ENCODE results near the gene STRN4.
A peak's percentile ranks its signal among the peaks of the same experiment; 100 is the strongest.
"Not testable (repeated sequence)": the region's sequence is repeated elsewhere in the genome, so short reads cannot be mapped to it uniquely, and the experiment has no call there.

The STRN4 gene, protein sequence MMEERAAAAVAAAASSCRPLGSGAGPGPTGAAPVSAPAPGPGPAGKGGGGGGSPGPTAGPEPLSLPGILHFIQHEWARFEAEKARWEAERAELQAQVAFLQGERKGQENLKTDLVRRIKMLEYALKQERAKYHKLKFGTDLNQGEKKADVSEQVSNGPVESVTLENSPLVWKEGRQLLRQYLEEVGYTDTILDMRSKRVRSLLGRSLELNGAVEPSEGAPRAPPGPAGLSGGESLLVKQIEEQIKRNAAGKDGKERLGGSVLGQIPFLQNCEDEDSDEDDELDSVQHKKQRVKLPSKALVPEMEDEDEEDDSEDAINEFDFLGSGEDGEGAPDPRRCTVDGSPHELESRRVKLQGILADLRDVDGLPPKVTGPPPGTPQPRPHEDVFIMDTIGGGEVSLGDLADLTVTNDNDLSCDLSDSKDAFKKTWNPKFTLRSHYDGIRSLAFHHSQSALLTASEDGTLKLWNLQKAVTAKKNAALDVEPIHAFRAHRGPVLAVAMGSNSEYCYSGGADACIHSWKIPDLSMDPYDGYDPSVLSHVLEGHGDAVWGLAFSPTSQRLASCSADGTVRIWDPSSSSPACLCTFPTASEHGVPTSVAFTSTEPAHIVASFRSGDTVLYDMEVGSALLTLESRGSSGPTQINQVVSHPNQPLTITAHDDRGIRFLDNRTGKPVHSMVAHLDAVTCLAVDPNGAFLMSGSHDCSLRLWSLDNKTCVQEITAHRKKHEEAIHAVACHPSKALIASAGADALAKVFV

DNA sequence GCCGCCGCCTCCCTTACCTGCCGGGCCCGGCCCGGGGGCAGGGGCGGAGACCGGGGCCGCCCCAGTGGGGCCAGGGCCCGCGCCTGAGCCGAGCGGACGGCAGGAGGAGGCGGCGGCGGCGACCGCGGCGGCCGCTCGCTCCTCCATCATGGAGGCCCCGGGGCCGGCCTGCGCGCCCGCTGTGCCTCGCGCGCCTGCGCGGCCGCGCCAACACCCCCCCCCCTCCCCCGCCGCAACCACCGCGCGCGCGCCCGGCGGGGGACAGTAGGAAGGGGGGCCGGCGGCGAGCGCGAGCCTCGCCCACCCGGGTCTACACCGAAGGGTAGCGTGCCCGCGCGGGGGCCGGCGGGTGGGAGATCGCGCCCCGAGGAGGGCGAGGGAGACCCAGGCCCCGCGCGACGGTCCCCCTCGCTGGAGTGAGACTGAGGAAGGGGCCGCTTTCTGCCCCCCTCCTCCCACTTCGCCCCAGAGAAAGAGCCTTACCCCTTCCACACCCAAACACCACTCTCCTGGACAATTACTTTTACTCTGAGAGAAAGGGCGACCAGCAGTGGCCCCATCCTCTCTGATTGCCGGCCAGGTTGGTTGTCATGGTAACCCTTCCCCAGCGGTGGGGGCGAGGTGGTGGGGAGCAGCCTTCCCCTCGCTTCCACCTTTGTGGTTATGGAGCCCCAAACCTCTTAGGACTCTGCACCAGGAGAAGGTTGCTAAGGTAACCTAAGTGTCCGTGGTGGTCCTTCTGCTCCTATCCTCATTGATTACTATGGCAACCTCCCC is at the start of gene STRN4:
Gene STRN4 (minus strand): TSS at position 170 of the 777 bp plus-strand sequence. CDS start 20 bp downstream, at position 150.
- DNase-seq (ENCODE audit: low read depth), result peak; percentile 45

DNA sequence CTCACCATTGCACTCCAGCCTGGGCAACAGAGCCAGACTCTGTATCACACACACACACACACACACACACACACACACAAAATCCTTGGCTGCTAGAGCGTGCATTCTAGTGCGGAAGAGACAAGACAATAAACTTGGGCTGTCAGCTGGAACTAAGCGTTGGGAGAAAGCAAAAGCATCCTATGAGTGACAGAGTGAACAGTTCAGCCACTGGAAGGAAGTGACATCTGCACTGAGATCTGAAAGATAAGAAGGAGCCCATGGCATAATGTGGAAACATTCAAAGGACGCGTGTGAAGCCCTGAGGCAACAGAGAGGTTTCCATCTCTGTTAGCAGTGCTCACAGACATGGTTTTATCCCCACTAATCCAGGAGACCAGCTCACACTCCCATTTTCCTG is 45.7 kb upstream of the STRN4 start:
- DNase-seq (ENCODE audit: low read depth), result no peak

DNA sequence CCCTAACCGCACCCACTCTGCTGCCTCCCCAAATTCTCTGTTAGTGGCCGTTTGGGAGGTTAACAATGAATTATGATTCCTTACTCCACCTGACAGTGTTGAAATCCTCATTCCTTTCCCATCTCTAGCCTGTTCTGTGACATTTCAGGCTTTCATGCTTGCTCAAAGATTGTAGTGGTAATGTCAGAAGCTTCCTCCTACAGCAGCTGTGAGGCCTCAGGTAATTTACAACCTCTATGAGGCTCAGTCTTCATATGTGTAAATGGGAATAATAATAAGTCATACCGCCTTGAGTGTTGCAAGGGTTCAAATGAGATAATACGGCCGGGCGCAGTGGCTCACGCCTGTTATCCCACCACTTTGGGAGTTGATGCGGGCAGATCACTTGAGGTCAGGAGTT is 43.1 kb upstream of the STRN4 start:
- no peak for DNase-seq (ENCODE audit: low read depth)

DNA sequence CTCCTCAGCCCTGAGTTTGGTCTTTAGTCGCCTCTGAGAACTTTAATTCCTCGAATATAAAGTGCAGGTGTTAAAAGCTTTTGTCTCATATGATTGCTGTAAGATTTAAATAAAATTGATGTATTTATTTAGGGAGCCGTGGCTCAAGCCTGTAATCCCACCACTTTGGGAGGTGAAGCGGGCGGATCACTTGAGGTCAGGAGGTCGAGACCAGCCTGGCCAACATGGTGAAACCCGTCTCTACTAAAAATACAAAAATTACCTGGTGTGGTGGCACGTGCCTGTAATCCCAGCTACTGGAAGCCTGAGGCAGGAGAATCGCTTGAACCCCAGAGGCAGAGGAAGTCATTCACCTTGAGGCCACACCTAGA is 42.7 kb upstream of the STRN4 start:
- DNase-seq (ENCODE audit: low read depth), result no peak

DNA sequence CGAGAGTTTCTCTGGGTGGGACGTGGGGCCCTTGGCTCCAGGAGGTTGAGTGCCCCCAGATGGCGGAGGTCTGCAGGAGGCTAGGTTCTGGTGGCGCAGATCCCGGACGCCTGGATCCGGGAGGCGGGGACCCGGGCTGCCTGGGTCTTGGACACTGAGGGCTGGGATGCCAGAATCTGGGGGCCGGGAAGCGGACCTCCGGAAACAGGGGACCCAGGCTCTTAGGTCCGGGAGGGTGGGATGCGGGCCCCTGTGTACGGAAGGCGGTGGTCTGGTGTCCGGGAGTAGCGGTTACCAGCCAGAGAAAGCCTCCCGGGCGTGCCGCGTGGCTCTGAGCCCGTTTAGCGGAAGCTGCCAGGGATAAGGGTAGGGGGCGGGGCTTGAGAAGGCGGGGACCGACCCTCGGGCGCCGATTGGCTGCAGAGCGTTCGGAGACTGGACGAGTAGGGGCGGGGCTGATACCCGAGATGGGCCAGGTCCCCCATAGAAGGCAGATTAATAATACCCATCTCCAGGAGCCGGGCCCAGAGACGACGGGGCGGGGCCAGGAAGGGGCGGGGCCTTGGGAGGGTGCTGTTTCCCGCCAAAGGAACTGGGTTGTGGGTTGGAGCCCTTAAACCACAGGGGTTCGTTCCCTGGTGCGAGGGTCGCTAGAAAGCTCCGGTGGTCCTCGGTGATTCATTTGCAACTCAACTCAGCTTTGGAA is 42.2 kb upstream of the STRN4 start, which contains the start of gene SLC1A5:
Gene SLC1A5 (minus strand): TSS at position 333 of the 706 bp plus-strand sequence. CDS start 629 bp downstream, outside the sequence.
- DNase-seq (ENCODE audit: low read depth), result peak; percentile 98

DNA sequence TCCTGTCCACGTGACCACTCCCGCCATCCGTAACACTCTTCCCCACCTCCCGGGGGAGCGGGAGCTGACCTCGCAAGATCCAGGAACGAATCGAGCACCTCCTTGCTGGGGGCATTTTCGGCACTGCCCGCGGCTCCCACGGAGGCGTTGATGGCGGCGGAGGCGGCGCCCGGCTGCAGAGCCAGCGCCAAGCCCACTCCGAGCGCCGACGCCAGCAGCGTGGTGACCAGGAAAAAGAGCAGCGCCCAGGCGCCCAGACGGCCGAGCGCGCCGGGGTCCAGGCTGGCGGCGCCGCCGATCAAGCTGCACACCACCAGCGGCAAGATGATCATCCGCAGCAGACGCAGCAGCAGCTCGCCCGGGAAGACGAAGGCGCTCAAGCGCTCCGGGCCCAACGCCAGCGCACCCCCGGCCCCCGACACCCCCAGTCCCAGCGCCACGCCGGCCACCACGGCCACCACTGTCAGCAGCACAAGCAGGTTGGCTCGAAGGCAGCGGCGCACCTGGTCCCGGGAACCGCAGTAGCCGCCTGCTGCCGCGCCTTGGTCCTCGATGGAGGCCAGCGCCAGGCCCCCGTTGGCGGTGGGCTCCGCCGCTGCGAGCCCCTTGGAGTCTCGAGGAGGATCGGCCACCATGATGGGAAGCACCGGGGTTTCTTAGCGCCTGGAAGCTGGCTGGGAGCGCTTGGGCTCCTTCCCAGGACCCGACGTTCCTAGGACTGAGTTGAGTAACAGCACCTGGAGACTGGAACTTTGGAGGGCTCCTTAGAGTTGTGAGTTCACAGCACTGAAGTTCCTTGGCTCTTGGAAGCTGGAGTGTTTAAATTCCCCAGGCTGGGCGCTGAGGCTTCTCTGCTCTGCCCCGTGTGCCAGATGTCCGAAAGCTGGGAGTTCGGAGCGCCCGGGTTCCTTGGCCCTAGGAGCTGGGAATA is 41.3 kb upstream of the STRN4 start:
- peak; percentile 81 for DNase-seq (ENCODE audit: low read depth)

DNA sequence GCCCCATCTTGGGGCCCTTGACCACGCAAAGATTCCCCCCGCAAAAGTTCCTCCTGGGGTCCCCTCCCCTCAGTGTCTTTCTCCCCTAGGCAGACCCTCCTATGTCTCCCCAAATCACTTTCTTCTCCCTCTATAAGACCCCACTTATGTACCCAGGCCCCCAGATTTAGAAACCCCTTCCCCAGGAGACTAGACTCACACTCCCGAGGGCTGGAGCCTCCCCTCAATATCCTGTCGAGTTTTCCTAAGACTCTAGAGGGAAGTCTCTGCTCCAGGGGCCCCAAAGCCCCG is 40.7 kb upstream of the STRN4 start:
- no peak for DNase-seq (ENCODE audit: low read depth)

DNA sequence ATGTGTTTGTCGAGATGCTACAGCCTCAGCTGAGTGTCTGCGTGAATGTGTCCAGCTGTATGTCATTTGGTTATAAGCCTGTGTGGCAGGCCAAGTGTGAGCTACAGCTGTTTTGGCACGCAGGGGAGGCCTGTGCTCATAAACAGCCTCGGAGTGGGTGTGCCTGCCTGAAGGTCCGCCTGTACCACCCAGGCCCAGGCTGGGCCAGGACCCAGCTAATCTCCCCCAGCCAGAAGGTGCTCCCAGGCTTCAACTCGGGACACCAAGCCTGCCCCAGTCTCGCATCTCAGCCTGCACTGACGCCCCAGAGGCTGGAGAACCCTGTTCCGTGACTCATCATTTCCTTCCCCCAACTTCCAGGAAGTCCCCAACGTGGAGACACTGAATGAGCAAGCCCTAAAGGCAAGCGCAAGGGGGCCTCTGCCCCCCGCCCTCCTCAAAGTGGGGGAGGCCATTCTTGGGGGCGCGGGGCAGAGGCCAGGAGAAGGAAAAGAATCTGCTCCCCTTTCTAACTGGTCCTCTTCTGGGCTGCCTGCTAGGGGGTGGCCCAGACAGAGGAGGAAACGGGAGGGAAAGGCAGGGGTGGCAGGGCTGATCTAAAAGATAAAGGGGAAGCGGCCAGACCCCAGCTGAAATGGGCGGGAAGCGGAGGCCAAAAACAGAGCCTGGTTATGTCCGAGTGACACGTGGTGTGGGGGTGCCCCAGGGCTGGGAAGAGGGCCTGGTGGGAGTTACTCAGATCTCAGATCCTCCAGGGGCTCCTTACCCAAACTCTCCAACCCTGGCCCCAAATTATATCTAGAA is 40.2 kb upstream of the STRN4 start:
- DNase-seq (ENCODE audit: low read depth), result peak; percentile 92

DNA sequence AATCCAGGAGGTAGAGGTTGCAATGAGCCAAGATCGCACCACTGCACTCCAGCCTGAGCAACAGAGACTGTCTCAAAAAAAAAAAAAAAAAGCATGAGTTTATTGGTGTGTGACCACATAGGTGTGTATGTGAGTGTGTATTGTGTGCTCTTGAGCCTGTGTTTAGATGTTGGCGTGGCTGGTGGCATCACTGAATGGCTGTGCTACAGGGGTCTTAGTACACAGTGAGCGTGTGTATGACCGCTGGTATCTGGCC is 39.7 kb upstream of the STRN4 start:
- DNase-seq (ENCODE audit: low read depth), result no peak

DNA sequence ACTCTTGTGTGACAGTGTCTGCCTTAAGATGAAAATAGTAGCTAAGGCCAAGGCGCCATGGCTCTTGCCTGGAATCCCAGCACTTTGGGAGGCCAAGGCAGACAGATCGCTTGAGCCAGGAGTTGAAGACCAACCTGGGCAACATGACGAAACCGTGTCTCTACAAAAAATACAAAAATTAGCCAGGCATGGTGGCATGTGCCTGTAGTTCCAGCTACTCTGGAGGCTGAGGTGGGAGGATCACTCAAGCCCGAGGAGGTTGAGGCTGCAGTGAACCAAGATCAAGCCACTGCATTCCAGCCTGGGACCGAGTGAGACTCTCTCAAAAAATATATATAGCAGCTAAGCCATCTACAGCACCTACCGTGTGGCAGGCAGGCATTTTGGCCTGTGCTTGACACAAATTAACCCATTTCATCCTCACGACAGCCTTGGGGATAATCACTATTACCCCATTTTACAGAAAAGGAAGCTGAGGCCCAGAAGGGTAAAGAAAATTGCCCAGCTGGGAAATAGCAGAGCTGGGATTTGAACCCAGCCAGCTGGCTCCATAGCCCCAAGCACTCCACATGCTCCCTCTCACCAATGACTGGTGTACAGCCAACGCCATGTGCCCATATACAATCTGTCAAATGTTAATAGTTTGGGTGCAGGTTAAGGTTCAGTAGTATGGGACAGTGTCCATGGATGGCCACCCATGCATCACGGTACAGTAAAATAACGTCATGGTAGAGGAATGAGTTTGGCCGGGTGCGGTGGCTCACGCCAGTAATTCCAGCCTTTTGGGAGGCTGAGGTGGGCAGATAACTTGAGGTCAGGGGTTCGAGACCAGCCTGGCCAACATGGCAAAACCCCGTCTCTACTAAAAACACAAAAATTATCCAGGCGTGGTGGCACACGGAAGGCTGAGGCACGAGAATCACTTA is 39.1 kb upstream of the STRN4 start:
- peak; percentile 28 for DNase-seq (ENCODE audit: low read depth)

DNA sequence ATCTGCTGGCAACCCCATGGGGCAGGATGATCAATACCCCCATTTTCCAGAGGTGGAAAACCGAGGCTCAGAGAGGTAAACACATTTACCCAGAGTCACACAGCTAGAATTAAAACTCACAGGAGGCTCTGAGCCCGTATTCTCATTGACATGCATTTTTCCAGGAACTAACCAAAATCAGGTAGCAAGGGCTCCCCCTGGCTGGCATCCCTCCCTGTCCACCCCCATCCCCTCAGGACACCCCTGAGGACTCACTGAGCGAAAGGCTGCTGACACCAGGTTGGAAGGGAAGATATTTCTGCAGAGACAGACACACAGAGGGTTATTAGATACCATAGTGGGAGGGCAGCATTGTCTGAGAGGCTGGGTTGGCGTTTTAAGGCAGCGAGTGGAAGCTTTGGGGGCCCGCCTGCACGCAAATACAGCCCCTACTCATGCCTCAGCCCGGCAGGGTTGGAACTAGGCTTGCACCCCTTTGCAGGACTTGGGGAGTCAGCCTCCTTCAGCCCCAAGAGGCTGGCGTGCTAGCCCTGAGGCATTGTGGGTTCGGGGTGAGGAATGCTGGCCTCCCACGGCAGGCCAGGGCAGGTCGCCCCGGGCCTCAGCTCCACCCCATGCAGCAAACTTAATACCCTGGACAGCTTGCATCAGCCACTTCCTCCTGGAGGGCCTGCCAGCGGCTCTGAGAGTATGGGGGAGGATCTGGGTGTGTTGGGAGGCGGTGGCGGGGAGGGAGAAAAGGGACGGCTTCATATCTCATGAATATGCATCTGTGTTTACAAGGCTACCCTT is 38.2 kb upstream of the STRN4 start:
- DNase-seq (ENCODE audit: low read depth), result peak; percentile 97

DNA sequence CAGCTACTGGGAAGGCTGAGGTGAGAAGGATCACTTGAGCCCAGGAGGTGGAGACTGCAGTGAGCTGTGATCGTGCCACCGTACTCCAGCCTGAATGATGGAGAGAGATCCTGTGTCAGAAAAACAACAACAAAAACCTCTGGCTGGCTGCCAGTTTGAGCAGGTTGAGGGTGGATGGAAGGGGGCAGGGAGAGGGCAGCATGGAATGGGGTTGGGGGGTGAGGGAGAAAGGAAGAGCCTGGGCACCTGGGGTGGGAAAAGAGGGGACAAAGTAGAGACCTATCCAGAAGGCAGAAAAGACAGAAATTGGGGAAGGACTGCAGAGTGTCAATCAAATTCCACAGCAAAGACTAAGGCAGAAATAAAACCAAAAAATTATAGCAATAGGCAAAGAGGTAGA is 37.4 kb upstream of the STRN4 start:
- no peak for DNase-seq (ENCODE audit: low read depth)

DNA sequence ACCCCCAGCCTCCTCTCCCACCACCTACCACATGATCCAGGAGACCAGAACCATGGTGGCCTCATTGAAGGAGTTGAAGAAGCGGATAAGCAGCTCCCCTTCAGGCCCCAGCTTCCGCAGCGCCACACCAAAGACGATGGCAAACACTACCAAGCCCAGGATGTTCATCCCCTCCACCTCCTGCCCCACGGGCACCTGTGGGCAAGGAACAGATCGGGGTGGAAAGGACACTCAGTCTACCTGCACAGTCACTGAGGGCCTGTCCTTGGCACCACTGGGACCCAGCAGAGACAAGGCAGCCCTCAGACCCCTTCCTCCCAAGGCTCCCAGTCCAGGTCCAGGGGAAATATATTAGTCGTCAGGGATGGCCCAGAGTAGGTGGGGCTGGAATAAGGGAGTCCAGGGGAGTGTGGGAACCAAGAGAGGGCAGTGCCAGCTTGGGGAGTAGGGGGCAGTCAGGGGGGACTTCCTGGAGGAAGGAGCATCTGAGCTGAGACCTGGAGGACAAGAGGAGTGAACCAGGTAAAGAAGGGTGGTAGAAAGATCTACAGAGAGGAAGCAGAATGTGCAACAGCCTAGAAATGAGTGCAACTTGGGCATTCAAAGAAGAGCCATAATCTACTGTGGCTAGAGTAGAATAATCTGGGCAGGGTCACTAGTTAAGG is 36.2 kb upstream of the STRN4 start:
- DNase-seq (ENCODE audit: low read depth), result no peak

DNA sequence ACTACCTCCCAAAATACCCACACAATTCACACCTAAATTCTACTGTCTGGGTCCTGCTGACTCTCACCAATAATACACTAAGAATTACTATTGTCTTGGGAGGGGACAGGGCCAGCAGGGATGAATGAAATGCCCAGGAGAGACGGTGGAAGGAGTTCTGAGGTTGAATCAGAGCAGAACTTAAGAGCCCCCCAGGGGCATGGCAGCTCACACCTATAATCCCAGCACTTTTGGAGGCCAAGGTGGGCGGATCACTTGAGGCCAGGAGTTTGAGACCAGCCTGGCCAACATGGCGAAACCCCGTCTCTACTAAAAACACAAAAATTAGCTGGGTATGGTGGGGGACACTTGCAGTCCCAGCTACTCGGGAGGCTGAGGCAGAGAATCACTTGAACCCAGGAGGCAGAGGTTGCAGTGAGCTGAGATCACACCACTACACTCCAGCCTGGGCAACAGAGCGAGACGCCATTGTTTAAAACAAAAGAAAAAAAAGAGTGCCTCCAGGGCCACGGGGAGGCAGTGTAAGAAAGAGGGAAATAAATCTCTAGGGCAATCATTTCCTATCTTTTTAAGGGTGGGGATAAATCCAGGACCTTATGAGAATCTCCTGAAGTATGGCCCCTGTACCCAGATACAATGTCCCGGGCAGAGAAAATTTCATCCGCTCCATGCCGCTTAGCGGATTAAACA is 31.9 kb upstream of the STRN4 start:
- DNase-seq (ENCODE audit: low read depth), result not testable (repeated sequence)

DNA sequence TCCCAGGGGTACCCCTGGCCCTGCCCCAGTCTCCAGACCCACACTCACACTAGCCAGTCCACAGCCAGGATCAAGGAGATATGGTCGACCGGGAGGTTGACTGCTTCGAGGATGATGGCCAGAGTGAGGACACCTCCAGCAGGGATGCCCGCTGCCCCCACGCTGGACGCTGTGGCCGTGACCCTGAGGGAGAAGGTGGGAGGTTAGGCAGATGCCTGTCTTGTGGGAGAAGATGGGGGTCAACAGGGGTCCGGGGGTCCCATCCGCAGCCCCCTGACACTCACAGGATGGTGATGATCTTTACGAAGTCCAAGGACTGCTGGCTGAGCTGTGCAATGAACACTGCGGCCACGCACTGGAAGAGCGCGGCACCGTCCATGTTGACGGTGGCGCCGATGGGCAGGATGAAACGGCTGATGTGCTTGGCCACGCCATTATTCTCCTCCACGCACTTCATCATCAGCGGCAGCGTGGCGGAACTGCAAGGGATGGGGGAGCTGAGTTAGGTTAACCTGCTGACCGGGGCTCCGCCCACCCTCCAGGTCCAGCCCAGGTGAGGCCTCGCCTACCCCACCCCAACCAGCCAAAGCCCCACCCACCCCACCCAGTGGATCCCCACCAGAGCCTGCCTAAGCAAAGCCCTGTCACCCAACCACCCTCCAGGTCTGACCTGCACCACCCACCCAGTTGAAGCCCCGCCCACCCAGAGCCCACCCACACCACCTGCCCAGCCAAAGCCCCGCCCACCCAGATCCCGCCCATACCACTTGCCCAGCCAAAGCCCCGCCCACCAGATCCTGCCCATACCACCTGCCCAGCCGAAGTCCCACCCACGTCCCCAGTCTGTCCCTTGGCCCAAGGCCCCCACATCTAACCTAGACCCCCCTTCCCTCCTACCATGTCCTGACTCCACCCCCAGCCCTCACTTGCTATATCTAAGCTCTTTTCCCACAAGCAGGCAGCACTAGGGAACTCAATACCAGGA is 31.0 kb upstream of the STRN4 start:
- no peak for DNase-seq (ENCODE audit: low read depth)

DNA sequence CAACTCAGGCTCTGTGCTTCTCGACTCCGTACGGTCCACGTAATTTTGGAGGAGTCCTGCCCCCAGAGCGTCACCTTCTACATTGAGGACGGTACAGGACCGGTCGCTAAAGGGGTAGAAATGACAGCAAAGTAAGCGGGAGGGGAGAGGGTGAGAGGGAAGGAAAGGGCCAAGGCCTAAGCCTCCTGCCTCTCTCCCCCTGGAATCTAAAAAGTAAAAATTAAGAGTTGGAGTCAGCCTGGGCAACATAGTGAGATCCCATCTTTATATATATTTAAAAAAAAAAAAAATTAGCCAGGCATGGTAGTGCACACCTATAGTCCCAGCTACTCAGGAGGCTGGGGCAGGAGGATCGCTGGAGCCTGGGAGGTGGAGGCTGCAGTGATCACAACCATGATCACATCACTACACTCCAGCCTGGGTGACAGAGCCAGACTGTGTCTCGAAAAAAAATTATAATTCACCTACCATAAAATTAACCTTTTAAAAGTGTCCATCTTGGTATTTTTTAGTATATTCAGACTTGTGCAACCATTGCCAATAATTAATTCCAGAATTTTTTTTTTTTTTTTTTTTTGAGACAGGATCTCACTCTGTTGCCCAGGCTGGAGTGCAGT is 29.5 kb upstream of the STRN4 start:
- DNase-seq (ENCODE audit: low read depth), result no peak

Data from fibroblast of gingiva (primary cell).